GM12878 (cell line): ENCODE measurements around the gene SCP2.

Experiments used
- DPF2 ChIP-seq: fragments of 450-650 bp; IDR thresholded peaks from 2 replicates; pipeline ENCODE4 v1.6.1; 2017; ENCODE audit warnings: mild to moderate bottlenecking
- RAD21 ChIP-seq: IDR thresholded peaks from 2 replicates; pipeline ENCODE4 v1.6.1; 2011; ENCODE audit warnings: mild to moderate bottlenecking, low read depth, low read length, moderate library complexity; ENCODE audit not compliant: insufficient read depth
- SMC3 ChIP-seq: IDR thresholded peaks from 2 replicates; pipeline ENCODE4 v1.6.1; 2011; ENCODE audit warnings: low read length, improper control_type of control experiment, borderline replicate concordance
- SRF ChIP-seq, 2 experiments: IDR thresholded peaks; 2 replicates each; pipeline ENCODE4 v1.6.1; 2011; ENCODE audit warnings: low read depth in 2 of 2, low read length in 2 of 2, mild to moderate bottlenecking in 1 of 2, moderate library complexity in 1 of 2
- ZSCAN29 ChIP-seq: fragments of 450-650 bp; IDR thresholded peaks from 2 replicates; pipeline ENCODE4 v1.6.1; 2017; ENCODE audit warnings: mild to moderate bottlenecking, moderate library complexity

GRCh38 chr1:52899445-52899894 is 27.6 kb upstream of the SCP2 start:
- TF ChIP-seq SRF (IDR thresholded peaks at IDR 0.05; ENCODE audit: low read depth in 2 of 2, low read length in 2 of 2) (no peak), SMC3 (no peak), RAD21 (no peak), ZSCAN29 (no peak), DPF2 (no peak)
